HG02610 (cell line): ENCODE data around the gene AIFM3.

Source experiments
- ATAC-seq: cut with Tn5 transposase; IDR thresholded peaks from one replicate; pipeline ENCODE4 v1.9.1; 2021; ENCODE audit warnings: mild to moderate bottlenecking, moderate library complexity; ENCODE audit not compliant: unreplicated experiment

AIFM3 gene

DNA sequence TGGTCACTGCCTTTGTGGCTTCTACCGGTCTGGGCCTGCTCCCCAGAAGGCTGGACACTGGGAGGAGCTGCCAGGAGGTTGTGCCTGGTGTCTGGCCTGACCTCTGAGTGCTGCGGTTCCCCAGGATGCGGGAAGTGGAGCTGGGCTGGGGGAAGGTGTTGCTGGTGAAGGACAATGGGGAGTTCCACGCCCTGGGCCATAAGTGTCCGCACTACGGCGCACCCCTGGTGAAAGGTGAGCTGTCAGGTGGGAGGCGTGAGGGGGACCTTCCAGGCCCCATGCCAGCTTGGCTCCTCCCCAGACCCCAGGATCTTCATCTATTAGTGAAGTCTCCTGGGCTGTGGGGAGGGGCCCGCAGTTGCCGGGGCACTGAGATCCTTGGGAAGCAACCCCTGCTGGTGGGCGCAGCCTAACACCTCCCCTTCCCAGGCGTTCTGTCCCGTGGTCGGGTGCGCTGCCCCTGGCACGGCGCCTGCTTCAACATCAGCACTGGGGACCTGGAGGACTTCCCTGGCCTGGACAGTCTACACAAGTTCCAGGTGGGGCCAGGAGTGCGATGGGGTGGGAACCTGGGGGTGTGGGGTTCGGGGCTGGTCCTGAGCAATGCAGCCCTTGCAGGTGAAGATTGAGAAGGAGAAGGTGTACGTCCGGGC, 6.7 kb downstream of the AIFM3 start:
- ATAC-seq = no peak

GRCh38 chr22:20974336-20974955, 7.4 kb downstream of the AIFM3 start:
- no peak for ATAC-seq

GRCh38 chr22:20975541-20976290, 8.7 kb downstream of the AIFM3 start:
- no peak for ATAC-seq

DNA sequence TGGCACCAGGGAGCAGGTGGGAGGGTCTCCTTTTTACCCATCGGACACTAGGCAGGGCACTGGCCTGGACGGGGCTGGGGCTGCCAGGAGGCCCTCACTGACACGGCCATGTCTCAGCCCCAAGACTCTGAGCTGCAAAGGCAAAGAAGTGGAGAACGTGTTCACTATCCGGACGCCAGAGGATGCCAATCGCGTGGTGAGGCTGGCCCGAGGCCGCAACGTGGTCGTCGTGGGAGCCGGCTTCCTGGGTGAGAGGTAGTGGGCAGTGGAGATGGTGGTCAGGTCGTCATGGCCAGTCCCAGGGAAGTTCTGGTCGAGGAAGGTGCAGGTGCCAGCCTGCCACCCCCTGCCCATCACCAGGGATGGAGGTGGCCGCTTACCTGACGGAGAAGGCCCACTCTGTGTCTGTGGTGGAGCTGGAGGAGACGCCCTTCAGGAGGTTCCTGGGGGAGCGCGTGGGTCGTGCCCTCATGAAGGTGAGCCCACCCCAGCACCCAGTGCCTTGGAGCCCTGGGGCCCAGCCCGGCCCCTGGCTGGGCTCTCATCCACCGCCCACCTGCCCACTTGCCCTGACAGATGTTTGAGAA, 9.3 kb downstream of the AIFM3 start:
- ATAC-seq = no peak

- ATAC-seq = no peak
Measured at GRCh38 chr22:20977019-20977418, 10.0 kb downstream of the AIFM3 start.

DNA sequence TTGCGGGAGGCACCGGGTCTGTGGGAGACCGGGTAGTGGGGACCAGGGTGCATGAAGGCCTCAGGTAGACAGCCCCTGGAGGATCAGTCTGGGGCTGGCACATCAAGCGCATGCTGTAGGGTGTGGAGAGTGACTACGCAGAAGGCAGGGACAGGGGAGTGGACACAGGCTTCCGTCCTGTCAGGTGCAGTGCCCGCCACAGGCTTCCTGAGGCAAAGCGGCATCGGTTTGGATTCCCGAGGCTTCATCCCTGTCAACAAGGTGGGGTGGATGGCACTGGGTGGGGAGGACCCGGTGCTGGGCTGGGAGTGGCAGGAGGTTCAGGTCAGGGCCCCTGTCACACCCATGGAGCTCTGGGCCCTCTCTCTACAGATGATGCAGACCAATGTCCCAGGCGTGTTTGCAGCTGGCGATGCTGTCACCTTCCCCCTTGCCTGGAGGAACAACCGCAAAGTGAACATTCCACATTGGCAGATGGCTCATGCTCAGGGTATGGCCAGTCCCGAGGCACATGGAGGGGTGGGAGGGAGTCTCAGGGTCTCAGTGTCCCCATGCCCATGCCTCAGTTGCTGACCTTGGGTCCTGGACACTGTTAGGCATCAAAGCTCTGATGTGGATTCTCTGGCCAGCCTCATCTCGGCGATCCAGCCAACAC, 10.6 kb downstream of the AIFM3 start:
- no peak for ATAC-seq

DNA sequence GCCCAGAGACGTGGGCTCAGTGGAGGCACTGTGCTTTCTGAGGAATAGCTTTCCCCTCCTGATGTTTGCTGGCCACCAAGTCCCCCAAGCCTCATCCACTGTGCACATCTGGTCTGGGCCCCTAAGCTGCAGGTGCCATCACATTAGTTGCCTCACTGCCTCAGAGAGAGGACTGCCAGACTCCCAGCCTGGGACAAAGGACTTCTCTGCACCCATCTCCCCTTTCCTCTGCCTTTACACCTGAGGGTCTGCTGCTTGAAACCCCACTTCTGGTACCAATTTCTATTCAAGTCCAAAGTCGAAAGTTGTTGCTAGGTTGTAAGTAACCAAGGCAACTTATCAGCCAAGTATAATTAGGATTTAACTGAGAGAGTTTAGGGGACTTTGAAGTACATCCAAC, 11.4 kb downstream of the AIFM3 start:
- no peak for ATAC-seq

GRCh38 chr22:20979243-20979809, 12.3 kb downstream of the AIFM3 start:
- ATAC-seq = no peak

GRCh38 chr22:20979940-20980453, 12.9 kb downstream of the AIFM3 start:
- ATAC-seq = no peak

- ATAC-seq = no peak
Measured at GRCh38 chr22:20980523-20980922, 13.5 kb downstream of the AIFM3 start.

DNA sequence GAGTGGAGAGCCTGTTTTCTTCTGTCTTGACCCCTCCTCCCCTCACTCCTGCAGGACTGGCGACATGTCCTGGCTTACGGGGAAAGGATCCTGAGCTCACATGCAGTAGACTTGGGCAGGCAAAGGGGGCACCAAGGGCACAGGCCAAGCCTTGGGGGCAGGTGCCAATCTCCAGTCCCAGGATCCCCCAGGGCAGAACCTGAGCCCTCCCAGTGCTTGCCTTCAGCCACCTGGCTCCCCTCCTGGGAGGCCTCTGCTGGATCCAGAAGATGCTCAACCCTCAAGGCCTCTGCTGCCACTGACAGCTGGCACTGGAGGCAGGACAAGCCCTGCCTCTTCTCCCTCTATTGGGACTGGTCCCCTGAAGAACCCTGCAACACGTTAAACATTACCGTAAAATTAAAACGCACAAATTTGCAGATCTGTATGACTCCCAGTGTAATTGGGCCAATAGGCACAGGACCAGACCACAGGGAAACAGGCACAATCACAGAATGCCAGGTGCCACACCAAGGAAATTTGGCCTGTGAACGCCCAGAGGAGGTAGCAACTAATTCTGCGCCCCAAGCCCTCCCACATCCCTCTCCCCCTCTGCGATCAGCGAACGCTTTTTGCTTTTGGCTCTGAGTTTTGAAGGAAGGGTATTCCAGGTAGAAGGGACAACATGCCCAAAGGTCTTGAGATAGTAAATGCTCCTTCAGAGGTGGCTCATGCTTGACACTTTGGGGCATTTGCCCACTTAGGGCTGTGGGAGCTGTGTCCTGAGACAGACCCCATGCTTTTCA, 14.1 kb downstream of the AIFM3 start:
- no peak for ATAC-seq

DNA sequence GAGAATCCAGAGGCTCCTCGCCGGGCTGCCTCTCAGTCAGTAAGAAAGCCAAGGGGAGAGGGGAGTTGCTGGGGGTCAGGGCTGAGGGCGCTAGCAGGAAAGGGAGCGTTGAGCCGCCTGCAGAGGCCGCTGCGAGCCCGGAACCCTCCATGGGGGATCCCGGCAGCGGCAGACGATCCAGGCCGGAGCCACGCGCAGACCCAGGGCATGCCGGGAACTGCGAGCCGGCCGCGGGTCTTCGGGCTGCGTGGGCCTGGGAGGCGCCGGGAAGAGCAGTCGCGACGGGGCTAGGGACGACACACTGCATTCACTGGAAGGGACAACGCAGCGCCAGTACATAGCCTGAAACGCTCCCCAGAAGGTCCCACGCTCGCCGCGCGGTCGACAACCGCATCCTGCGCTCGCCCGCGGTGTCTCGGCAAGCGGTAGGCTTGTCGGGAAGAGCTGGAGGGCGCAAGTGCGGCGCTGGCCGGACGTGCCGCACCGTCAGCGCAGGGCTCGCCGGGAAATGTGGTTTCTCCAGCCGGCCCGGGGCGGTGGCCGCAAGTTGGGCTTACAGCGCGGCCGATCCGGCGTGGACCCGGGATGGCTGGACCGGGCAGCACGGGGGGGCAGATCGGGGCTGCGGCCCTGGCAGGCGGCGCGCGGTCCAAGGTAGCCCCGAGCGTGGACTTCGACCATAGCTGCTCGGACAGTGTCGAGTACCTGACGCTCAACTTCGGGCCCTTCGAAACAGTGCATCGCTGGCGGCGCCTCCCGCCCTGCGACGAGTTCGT, 14.9 kb downstream of the AIFM3 start, which contains the start of gene LZTR1:
TSS of gene LZTR1 (plus strand) at position 511 of the 776 bp plus-strand sequence. CDS start at position 586, 75 bp downstream.
- ATAC-seq = peak; percentile 75

- no peak for ATAC-seq
Measured at GRCh38 chr22:20982563-20982882, 15.5 kb downstream of the AIFM3 start.

GRCh38 chr22:20983081-20983771, 16.2 kb downstream of the AIFM3 start:
- no peak for ATAC-seq

DNA sequence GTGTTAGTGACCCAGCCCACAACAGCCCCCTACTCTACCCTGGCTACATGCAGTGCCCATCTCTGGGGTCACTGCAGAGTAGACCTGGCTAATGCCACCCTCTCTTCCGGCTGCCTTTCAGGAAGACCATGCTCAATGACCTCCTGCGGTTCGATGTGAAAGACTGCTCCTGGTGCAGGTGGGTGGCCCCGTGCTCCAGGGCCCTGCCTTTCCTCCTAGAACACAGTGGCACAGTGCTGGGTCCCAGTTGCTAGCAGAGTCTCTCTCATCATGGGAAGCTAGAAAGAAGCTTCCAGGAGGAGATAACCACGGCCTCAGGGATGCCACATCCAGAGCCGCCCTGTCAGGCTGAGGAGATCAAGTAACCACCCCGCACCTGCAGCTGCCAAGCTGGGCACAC, 18.7 kb downstream of the AIFM3 start:
- ATAC-seq = no peak

DNA sequence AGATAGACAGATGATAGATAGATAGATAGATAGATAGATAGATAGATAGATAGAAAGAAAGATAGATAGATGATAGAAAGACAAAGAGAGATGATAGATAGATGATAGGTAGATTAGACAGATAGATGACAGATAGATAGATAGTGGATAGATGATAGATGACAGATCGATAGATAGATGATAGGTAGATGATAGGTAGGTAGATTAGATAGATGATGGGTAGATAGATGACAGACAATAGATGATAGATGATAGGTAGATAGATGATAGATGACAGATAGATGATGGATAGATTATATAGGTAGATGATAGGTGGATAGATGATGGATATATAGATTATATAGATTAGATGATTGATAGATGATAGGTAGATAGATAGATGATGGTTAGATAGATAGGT, 19.3 kb downstream of the AIFM3 start:
- ATAC-seq = no peak

- ATAC-seq = no peak
Measured at GRCh38 chr22:20987375-20987774, 20.3 kb downstream of the AIFM3 start.

DNA sequence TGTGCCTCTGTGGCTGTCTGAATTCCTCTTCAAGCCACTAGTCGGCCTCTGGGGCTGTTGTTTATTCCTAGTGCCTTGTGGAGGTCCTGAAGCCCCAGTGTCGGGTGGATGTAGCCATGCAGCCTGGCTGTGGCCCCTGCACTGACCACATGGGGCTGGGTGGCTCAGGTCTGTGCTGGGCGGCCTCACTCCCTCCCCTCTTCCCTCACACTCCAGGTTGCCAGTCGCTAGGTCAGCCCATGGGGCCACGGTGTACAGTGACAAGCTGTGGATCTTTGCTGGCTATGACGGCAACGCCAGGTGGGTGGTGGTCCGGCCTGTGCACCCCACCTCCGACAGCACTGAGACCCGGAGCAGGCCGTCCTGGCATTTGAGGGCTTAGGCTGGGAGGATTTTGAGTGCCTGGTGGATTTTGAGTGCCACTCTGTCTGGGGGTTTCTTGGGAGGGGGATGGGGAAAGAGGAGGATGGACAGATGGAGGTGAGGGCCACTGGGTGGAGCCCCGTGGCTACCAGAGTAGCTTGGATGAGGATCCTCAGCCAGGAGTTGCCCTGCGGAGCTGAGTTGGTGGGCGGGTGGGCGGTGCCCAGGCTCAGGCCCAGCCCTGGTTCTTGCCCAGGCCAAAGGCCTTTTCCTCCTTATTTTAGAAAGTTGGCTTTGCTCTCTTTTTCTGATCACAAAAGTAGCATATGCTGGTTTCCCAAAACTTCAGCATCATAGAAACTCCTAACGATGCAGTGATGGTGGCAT, 21.7 kb downstream of the AIFM3 start:
- ATAC-seq = no peak
